Endothelial cell of coronary artery (primary cell): Measurements from ENCODE around the gene LRCOL1. TPM values are rescaled to one million over a fixed set of nuclear protein-coding genes. Genes with fewer than 3 reads are reported as not detected.

ENCODE experiments used
- total RNA-seq: library from RNA; depleted of rRNA; stranded (reverse); fragments of >200 nt; gene quantifications from 2 replicates; pipeline ENCODE4 v1.2.3, GENCODE V29; 2014

Gene LRCOL1
- 0.09 TPM in 1 of 2 replicates, not detected in the other for total RNA-seq

DNA sequence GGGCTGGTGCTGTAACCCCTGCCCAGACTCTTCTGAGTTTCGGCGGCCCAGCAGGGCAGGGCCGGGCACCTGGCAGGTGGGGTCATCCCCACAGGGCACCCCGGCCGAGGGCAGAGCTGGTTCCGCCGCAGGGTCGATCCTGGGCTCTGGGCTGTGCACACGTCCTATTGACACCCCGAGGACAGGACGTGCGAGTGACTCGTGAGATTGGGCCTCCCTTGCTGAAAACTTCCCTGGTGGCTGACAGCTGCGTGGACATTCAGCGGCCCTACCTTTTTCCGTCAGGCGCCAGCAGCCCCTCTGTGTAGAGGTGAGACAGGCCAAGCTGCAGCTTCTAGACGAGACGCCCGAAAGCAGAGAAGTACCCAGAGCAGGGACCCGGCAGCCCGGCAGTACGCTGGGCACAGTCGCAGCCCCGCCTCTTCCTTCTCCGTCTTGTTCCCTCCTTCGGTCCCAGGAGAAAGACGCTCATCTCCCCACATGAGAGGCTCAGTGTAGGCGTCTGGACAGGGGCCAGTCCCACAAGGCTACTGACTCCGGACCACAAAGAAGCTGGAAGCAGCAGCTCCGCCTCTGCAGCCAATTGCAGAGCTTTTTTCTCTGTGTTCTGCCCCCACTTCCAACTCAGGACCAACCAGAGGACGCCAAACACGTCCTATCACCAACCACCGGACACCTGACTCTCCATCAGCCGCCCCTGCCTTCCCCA is at the start of gene LRCOL1:
Gene LRCOL1 (minus strand): TSS at position 532 of the 709 bp plus-strand sequence. CDS start 4,331 bp downstream, outside the sequence.

GRCh38 chr12:132618683-132619043 is 8.3 kb upstream of the LRCOL1 start, which contains the start of gene P2RX2:
Gene P2RX2 (plus strand): TSS chr12:132618776. CDS start chr12:132618817, 41 bp downstream.

Other genes starting within 250 kb of the LRCOL1 start
- gene FBRSL1, start 120.4 kb downstream of the LRCOL1 start, total RNA-seq = 3.1 and 4.9 TPM in 2 replicates
- gene P2RX2, start 8.2 kb upstream of the LRCOL1 start, total RNA-seq = not detected in 2 replicates
- gene POLE, start 76.8 kb upstream of the LRCOL1 start, total RNA-seq = 26.4 and 28.1 TPM in 2 replicates
- gene PXMP2, start 77.0 kb upstream of the LRCOL1 start, total RNA-seq = 18.1 TPM in 2 replicates
- 41.4 and 51.5 TPM in 2 replicates for gene PGAM5, start 100.3 kb upstream of the LRCOL1 start, total RNA-seq
- gene ANKLE2, start 151.2 kb upstream of the LRCOL1 start, total RNA-seq = 63.6 and 76.9 TPM in 2 replicates
- 91.4 and 123 TPM in 2 replicates for gene GOLGA3, start 218.3 kb upstream of the LRCOL1 start, total RNA-seq